NCI-H2196 treated with DMSO at 0.1 percent for 48 hours (cell line): ENCODE data around the gene NEO1.

Source experiments
- DNase-seq: peaks from one replicate; lab custom pipeline; 2025; ENCODE audit not compliant: unreplicated experiment; lab: John Stamatoyannopoulos, UW

NEO1 gene

GRCh38 chr15:73030122-73030679 lies 22.1 kb upstream of the NEO1 start:
- no peak for DNase-seq

- no peak for DNase-seq
Measured at GRCh38 chr15:73031648-73032047, 20.6 kb upstream of the NEO1 start.

GRCh38 chr15:73033611-73034010 lies 18.7 kb upstream of the NEO1 start:
- DNase-seq: no peak

GRCh38 chr15:73034221-73034620 lies 18.0 kb upstream of the NEO1 start:
- DNase-seq: no peak

GRCh38 chr15:73035221-73035620 lies 17.0 kb upstream of the NEO1 start:
- DNase-seq: no peak

GRCh38 chr15:73038220-73038619 lies 14.0 kb upstream of the NEO1 start:
- no peak for DNase-seq

GRCh38 chr15:73046073-73046472 lies 6.2 kb upstream of the NEO1 start:
- no peak for DNase-seq

- DNase-seq: no peak
Measured at GRCh38 chr15:73047882-73048281, 4.4 kb upstream of the NEO1 start.

GRCh38 chr15:73048624-73049295 lies 3.5 kb upstream of the NEO1 start:
- DNase-seq: no peak

- DNase-seq: no peak
Measured at GRCh38 chr15:73049564-73050215, 2.6 kb upstream of the NEO1 start.

- DNase-seq: no peak
Measured at GRCh38 chr15:73050561-73051295, 1.5 kb upstream of the NEO1 start.

GRCh38 chr15:73051391-73051806 lies 864 bp upstream of the NEO1 start:
- DNase-seq: no peak

GRCh38 chr15:73052653-73053397 lies 562 bp downstream of the NEO1 start:
- DNase-seq: no peak

GRCh38 chr15:73053398-73053723 lies 1.1 kb downstream of the NEO1 start:
- no peak for DNase-seq

- no peak for DNase-seq
Measured at GRCh38 chr15:73054417-73054953, 2.2 kb downstream of the NEO1 start.

GRCh38 chr15:73056460-73056859 lies 4.2 kb downstream of the NEO1 start:
- no peak for DNase-seq

GRCh38 chr15:73058437-73058836 lies 6.2 kb downstream of the NEO1 start:
- no peak for DNase-seq

GRCh38 chr15:73065114-73065513 lies 12.9 kb downstream of the NEO1 start:
- DNase-seq: no peak

- DNase-seq: no peak
Measured at GRCh38 chr15:73069109-73069508, 16.8 kb downstream of the NEO1 start.

- DNase-seq: no peak
Measured at GRCh38 chr15:73072894-73073293, 20.6 kb downstream of the NEO1 start.

- DNase-seq: no peak
Measured at GRCh38 chr15:73074241-73074640, 22.0 kb downstream of the NEO1 start.
